HCT116 (cell line): ENCODE results near the gene MUSTN1. TPM values are rescaled to one million over a fixed set of nuclear protein-coding genes. Genes with fewer than 3 reads are reported as not detected.

ENCODE experiments used
- ATAC-seq: fragments of 200-7000 bp; cut with Tn5 transposase; 2 replicates; pipeline ENCODE4 v1.9.1; 2020; ENCODE audit warnings: mild to moderate bottlenecking, moderate library complexity
- BruUV-seq: library from RNA; stranded (reverse); fragments of 400-500 nt; replicated peaks from 2 replicates; lab custom pipeline; 2021; lab: Mats Ljungman, UMichigan
- CTCF ChIA-PET: fragments of 300-600 bp; sonication (Branson Sonifier 250); formaldehyde crosslinking; loops from one replicate; lab custom pipeline; 2021; ENCODE audit warnings: antibody characterized with exemption; lab: Charles Lee
- POLR2A ChIA-PET: fragments of 300-600, 350-600 bp; sonication (Branson Sonifier 250); formaldehyde crosslinking; loops from one replicate; lab custom pipeline; 2021; ENCODE audit warnings: antibody characterized with exemption; lab: Charles Lee
- RAD21 ChIA-PET, 2 experiments: fragments of 300-600 bp; sonication (Branson Sonifier 250); formaldehyde crosslinking; loops; one replicate each; lab custom pipeline; 2023; ENCODE audit warnings: low total read pairs in 2 of 2; ENCODE audit not compliant: uncharacterized antibody in 2 of 2, unreplicated experiment in 2 of 2, low non-redundant PET in 1 of 2; lab: Charles Lee
- DNase-seq: peaks from one replicate; pipeline ENCODE4 v3.0.0-alpha.2; 2010; ENCODE audit warnings: low read depth, low spot score
- H2AFZ ChIP-seq: fragments of 200-600 bp; shearing (Covaris generic), sonication (generic); 2 replicates; pipeline ENCODE4 v1.6.1; 2017; ENCODE audit warnings: low read depth, mixed run types, mixed read lengths, antibody characterized with exemption, low read length; ENCODE audit not compliant: poor library complexity, severe bottlenecking
- H3K27ac ChIP-seq: 2 replicates; pipeline ENCODE4 v1.5.1; 2012; ENCODE audit warnings: low read depth, low read length
- H3K27me3 ChIP-seq: fragments of 200-600 bp; sonication (generic); 2 replicates; pipeline ENCODE4 v1.6.1; 2016; ENCODE audit warnings: mixed run types, low read length, mixed read lengths; ENCODE audit not compliant: insufficient read depth
- H3K36me3 ChIP-seq, 2 experiments: fragments of 200-500 bp in 1 of 2; fragments of 200-600 bp in 1 of 2; sonication (Bioruptor generic) in 1 of 2; sonication (generic) in 1 of 2; 2 replicates each; pipeline versions ENCODE4 v1.5.1 to v1.6.1; 2014 to 2016; ENCODE audit warnings: low read length in 2 of 2, inconsistent platforms in 1 of 2, mixed read lengths in 1 of 2, mixed run types in 1 of 2; ENCODE audit not compliant: insufficient read depth in 2 of 2, control insufficient read depth in 1 of 2
- H3K4me1 ChIP-seq, 2 experiments: fragments of 200-600 bp in 1 of 2; sonication (generic) in 1 of 2; 2 replicates each; pipeline versions ENCODE4 v1.5.1 to v1.6.1; 2012 to 2017; ENCODE audit warnings: low read length in 2 of 2, inconsistent platforms in 1 of 2, mild to moderate bottlenecking in 1 of 2, mixed read lengths in 1 of 2, mixed run types in 1 of 2, moderate library complexity in 1 of 2; ENCODE audit not compliant: insufficient read depth in 2 of 2, control insufficient read depth in 1 of 2
- H3K4me2 ChIP-seq: fragments of 200-600 bp; sonication (generic); 2 replicates; pipeline ENCODE4 v1.6.1; 2017; ENCODE audit warnings: mixed run types, low read length, mixed read lengths
- H3K4me3 ChIP-seq, 2 experiments: fragments of 200-600 bp in 1 of 2; sonication (generic) in 1 of 2; replicated peaks in 1 of 2; 2 replicates each; pipeline ENCODE4 v1.5.1; 2011 to 2016; ENCODE audit warnings: low read length in 2 of 2, control low read depth in 1 of 2, low read depth in 1 of 2, mild to moderate bottlenecking in 1 of 2, mixed read lengths in 1 of 2, mixed run types in 1 of 2
- H3K79me2 ChIP-seq: fragments of 200-600 bp; sonication (generic); 2 replicates; pipeline ENCODE4 v1.6.1; 2017; ENCODE audit warnings: mild to moderate bottlenecking, mixed run types, low read length, moderate library complexity, mixed read lengths; ENCODE audit not compliant: insufficient read depth
- H3K9ac ChIP-seq: fragments of 200-600 bp; sonication (generic); 2 replicates; pipeline ENCODE4 v1.6.1; 2016; ENCODE audit warnings: low read length, mixed read lengths
- H3K9me2 ChIP-seq: fragments of 200-600 bp; sonication (generic), shearing (Covaris generic); 2 replicates; pipeline ENCODE4 v1.6.1; 2017; ENCODE audit warnings: mixed run types, mild to moderate bottlenecking, moderate library complexity; ENCODE audit not compliant: insufficient read depth
- H3K9me3 ChIP-seq, 2 experiments: fragments of 200-500 bp in 1 of 2; fragments of 200-600 bp in 1 of 2; sonication (Bioruptor generic) in 1 of 2; sonication (generic) in 1 of 2; 2 replicates each; pipeline ENCODE4 v1.6.1; 2014 to 2017; ENCODE audit warnings: low read length in 2 of 2, mixed read lengths in 2 of 2, inconsistent platforms in 1 of 2, low read depth in 1 of 2, mild to moderate bottlenecking in 1 of 2, mixed run types in 1 of 2, moderate library complexity in 1 of 2; ENCODE audit not compliant: control insufficient read depth in 1 of 2, insufficient read depth in 1 of 2
- H4K20me1 ChIP-seq: fragments of 200-600 bp; sonication (generic), shearing (Covaris generic); 2 replicates; pipeline ENCODE4 v1.6.1; 2017; ENCODE audit warnings: mixed run types, mild to moderate bottlenecking, moderate library complexity; ENCODE audit not compliant: insufficient read depth
- ATF3 ChIP-seq: IDR thresholded peaks from 2 replicates; pipeline ENCODE4 v1.6.1; 2012
- CBX3 ChIP-seq: IDR thresholded peaks from 2 replicates; pipeline ENCODE4 v1.6.1; 2012; ENCODE audit warnings: low read depth
- CTCF ChIP-seq, 3 experiments: fragments of 200-600 bp in 1 of 3; sonication (generic) in 1 of 3; IDR thresholded peaks in 2 of 3; conservative IDR thresholded peaks in 1 of 3; 2 replicates each; pipeline ENCODE4 v1.5.1; 2012 to 2017; ENCODE audit warnings: low read depth in 2 of 3, low read length in 2 of 3, antibody characterized with exemption in 1 of 3, borderline replicate concordance in 1 of 3, control low read depth in 1 of 3, mild to moderate bottlenecking in 1 of 3, mixed read lengths in 1 of 3, mixed run types in 1 of 3, moderate library complexity in 1 of 3; ENCODE audit not compliant: insufficient read depth in 1 of 3
- EGR1 ChIP-seq: IDR thresholded peaks from 2 replicates; pipeline ENCODE4 v1.6.1; 2012; ENCODE audit warnings: low read depth
- EZH2 ChIP-seq: fragments of 200-600 bp; sonication (generic); IDR thresholded peaks from 2 replicates; pipeline ENCODE4 v1.6.1; 2017; ENCODE audit warnings: antibody characterized with exemption, mixed run types
- JUND ChIP-seq: IDR thresholded peaks from 2 replicates; pipeline ENCODE4 v1.6.1; 2012
- POLR2AphosphoS5 ChIP-seq: IDR thresholded peaks from 2 replicates; pipeline ENCODE4 v1.6.1; 2011; ENCODE audit warnings: mild to moderate bottlenecking, low read depth, low read length, moderate library complexity
- SRF ChIP-seq: IDR thresholded peaks from 2 replicates; pipeline ENCODE4 v1.6.1; 2012; ENCODE audit warnings: low read depth
- TCF7L2 ChIP-seq: IDR thresholded peaks from 2 replicates; pipeline ENCODE4 v1.7.0; 2011; ENCODE audit warnings: borderline replicate concordance, inconsistent platforms; ENCODE audit not compliant: insufficient read depth, insufficient read length; ENCODE audit errors: extremely low read depth
- YY1 ChIP-seq: IDR thresholded peaks from 2 replicates; pipeline ENCODE4 v1.6.1; 2011; ENCODE audit warnings: low read length, low read depth, moderate library complexity, mild to moderate bottlenecking; ENCODE audit not compliant: insufficient replicate concordance; ENCODE audit errors: extremely low read depth
- ZFX ChIP-seq: fragments of 450-650 bp; IDR thresholded peaks from 2 replicates; pipeline ENCODE4 v1.6.1; 2017
- ZNF274 ChIP-seq: fragments of 200-500 bp; sonication (Bioruptor generic); IDR thresholded peaks from 2 replicates; pipeline ENCODE4 v1.6.1; 2014; ENCODE audit warnings: mild to moderate bottlenecking, low read depth, low read length, inconsistent platforms
- intact Hi-C: fragments of 100-400 bp; cut with micrococcal nuclease; formaldehyde crosslinking; loops from 2 replicates; pipeline ENCODE4 v1.10.0; 2022
- total RNA-seq: library from RNA; stranded (reverse); gene quantifications from one replicate; pipeline ENCODE4 v1.2.1, GENCODE V29; 2021; ENCODE audit not compliant: unreplicated experiment

The MUSTN1 gene
- total RNA-seq, 1 experiment from 2014 or later = 0.44 TPM

GRCh38 chr3:52790337-52790736 is 44.5 kb downstream of the MUSTN1 start:
- intact Hi-C loops = no loop called here
- H4K20me1 ChIP-seq = no peaks in the 10 kb centered on the region
- POLR2A ChIA-PET = no interaction called here

More at GRCh38 chr3:52790337-52790736, 44.5 kb downstream of the MUSTN1 start:
- Histone ChIP-seq H3K4me1 (no peaks in the 10 kb centered on the region), H3K9me3 (no peaks in the 10 kb centered on the region), H3K27ac (no peak overlapping the region), H3K9me2 (no peaks in the 10 kb centered on the region), H3K4me3 (no peak overlapping the region), H3K79me2 (no peaks in the 10 kb centered on the region), H3K27me3 (no peaks in the 10 kb centered on the region), H3K4me2 (no peak overlapping the region), H3K9ac (no peak overlapping the region), H2AFZ (no peak overlapping the region), H3K36me3 (no peaks in the 10 kb centered on the region)
- ChIA-PET RAD21 (no interaction called here), CTCF (interaction anchor here (1.7 kb wide), 1 partner anchor 9 kb away, joined by 4 read pairs; no protein-coding TSS in a partner anchor)
- ATAC-seq (no peak), DNase-seq (no peak)
- TF ChIP-seq POLR2AphosphoS5 = no peak
- TF ChIP-seq CBX3 = no peak
- TF ChIP-seq ZFX = no peak
- no peak for TF ChIP-seq CTCF (IDR thresholded peaks at IDR 0.05 in 2 of 3, conservative IDR thresholded peaks at IDR 0.05 in 1 of 3; ENCODE audit: borderline replicate concordance in 1 of 3, insufficient read depth in 1 of 3, low read depth in 2 of 3, low read length in 2 of 3)
- no peak for TF ChIP-seq YY1
- no peak for TF ChIP-seq EGR1
- no peak for TF ChIP-seq SRF
- TF ChIP-seq EZH2 = no peak
- TF ChIP-seq JUND = no peak
- no peak for TF ChIP-seq TCF7L2
- TF ChIP-seq ATF3 = no peak
- no peak for TF ChIP-seq ZNF274
- no TSS peak for BruUV-seq
